Parathyroid adenoma (tissue), 2 donors: ENCODE data around the gene ABHD10.

Experiments
- H2AFZ ChIP-seq: fragments of 300-600 bp; sonication (generic); one replicate; pipeline ENCODE4 v1.7.0; 2017; ENCODE audit warnings: antibody characterized with exemption, mild to moderate bottlenecking
- H3K27ac ChIP-seq: fragments of 300-600 bp; sonication (generic); one replicate; pipeline ENCODE4 v1.7.0; 2017
- H3K27me3 ChIP-seq: fragments of 300-600 bp; sonication (generic); one replicate; pipeline ENCODE4 v1.7.0; 2017; ENCODE audit warnings: low read length; ENCODE audit not compliant: control insufficient read depth, insufficient read depth
- H3K36me3 ChIP-seq: fragments of 300-600 bp; sonication (generic); one replicate; pipeline ENCODE4 v1.7.0; 2017; ENCODE audit warnings: low read length; ENCODE audit not compliant: control insufficient read depth, insufficient read depth
- H3K4me1 ChIP-seq: fragments of 300-600 bp; sonication (generic); one replicate; pipeline ENCODE4 v1.7.0; 2017; ENCODE audit warnings: control low read depth
- H3K4me2 ChIP-seq: fragments of 300-600 bp; sonication (generic); one replicate; pipeline ENCODE4 v1.7.0; 2017; ENCODE audit warnings: low read length
- H3K4me3 ChIP-seq: fragments of 300-600 bp; sonication (generic); one replicate; pipeline ENCODE4 v1.7.0; 2017; ENCODE audit warnings: low read depth, low read length
- H3K79me2 ChIP-seq: fragments of 300-600 bp; sonication (generic); one replicate; pipeline ENCODE4 v1.7.0; 2017; ENCODE audit warnings: control low read depth
- H3K9ac ChIP-seq: fragments of 300-600 bp; sonication (generic); one replicate; pipeline ENCODE4 v1.7.0; 2017; ENCODE audit warnings: mild to moderate bottlenecking
- H3K9me3 ChIP-seq: fragments of 300-600 bp; sonication (generic); one replicate; pipeline ENCODE4 v1.7.0; 2017; ENCODE audit warnings: low read length; ENCODE audit not compliant: control insufficient read depth
- CTCF ChIP-seq: fragments of 300-600 bp; sonication (generic); IDR thresholded peaks from one replicate; pipeline ENCODE4 v1.7.0; 2017; ENCODE audit warnings: antibody characterized with exemption, mild to moderate bottlenecking
- donor health status: primary hyperparathyroidism.

ABHD10 gene

GRCh38 chr3:111978583-111979433 is at the start of gene ABHD10:
Gene ABHD10, plus strand, starts transcription at chr3:111979026. Its CDS starts 36 bp downstream, at chr3:111979062.
- Histone ChIP-seq H3K36me3 (no peaks in the 10 kb centered on the region), H2AFZ (peak within 1 kb of the TSS; percentile 98), H3K9me3 (no peaks in the 10 kb centered on the region), H3K27me3 (no peaks in the 10 kb centered on the region), H3K79me2 (peaks cover 2% of the 10 kb centered on the region), H3K4me3 (peak within 1 kb of the TSS; percentile 88), H3K4me2 (peak within 1 kb of the TSS; percentile 80), H3K27ac (peak within 1 kb of the TSS; percentile 85), H3K9ac (peak within 1 kb of the TSS; percentile 78), H3K4me1 (peaks cover 3% of the 10 kb centered on the region)
- peak; percentile 5 for TF ChIP-seq CTCF

- no peaks in the 10 kb centered on the region for H3K79me2 ChIP-seq
- no peak overlapping the region for H3K27ac ChIP-seq
- H3K4me1 ChIP-seq: no peaks in the 10 kb centered on the region
- no peaks in the 10 kb centered on the region for H3K9me3 ChIP-seq
- no peak overlapping the region for H3K4me2 ChIP-seq
- no peak for TF ChIP-seq CTCF
- no peak overlapping the region for H3K4me3 ChIP-seq
- H2AFZ ChIP-seq: no peak overlapping the region
- H3K27me3 ChIP-seq: no peaks in the 10 kb centered on the region
- H3K9ac ChIP-seq: no peak overlapping the region
- H3K36me3 ChIP-seq: no peaks in the 10 kb centered on the region
These were observed 49.3 kb upstream of the ABHD10 start for GRCh38 chr3:111929484-111929883.

DNA sequence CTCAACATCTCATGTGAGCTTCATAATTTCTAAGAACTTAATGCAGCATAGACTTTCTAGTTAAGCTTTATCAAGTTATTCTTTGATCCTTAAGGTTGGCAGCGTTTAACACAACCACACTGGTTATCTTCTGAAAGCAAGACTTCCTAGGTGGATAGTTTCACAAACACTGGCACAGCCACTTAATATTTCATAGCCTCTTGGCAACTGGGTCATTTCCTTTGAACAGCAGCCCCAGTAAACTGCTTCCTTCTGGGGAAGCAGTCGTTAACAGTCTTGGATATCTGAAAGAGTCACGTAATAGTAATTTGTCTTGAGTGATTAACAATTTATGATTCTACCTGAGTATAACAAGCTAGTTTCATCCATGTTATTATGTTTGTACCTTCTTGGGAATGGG is 45.9 kb upstream of the ABHD10 start:
- no peak overlapping the region for H3K9ac ChIP-seq
- H3K27ac ChIP-seq: no peak overlapping the region
- TF ChIP-seq CTCF: no peak

DNA sequence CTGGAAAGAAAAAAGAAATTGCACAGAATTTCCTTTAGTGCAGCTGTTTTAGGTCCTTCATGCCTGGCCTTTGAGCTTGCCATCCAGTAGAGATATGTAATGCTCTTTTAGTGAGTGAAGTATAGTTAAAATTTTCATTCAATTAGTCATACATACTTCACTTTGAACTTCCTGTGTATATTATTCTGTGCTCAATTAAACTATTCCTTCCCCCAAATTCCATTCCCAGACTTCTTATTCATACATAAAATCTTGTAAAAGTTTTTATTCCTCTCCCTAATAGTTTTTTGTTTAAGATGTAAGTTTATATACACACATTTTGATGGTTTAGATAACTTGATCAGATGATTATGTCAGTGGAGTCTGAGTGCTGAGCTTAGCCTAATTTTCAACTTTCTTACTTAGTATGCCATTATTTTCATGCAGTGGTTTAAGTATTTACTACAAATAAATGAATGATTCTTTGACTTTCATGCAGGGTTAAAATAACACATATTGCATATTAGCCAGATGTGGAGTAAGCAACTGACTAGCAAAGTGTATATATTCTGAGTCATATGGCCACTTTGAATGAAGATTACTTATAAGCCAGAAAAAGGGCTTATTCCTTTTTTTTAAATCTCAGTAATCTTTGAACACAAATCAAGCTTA is 42.5 kb upstream of the ABHD10 start:
- no peaks in the 10 kb centered on the region for H3K9me3 ChIP-seq
- H3K36me3 ChIP-seq: no peaks in the 10 kb centered on the region
- H2AFZ ChIP-seq: no peak overlapping the region
- no peak overlapping the region for H3K4me2 ChIP-seq
- H3K27me3 ChIP-seq: no peaks in the 10 kb centered on the region
- no peak overlapping the region for H3K9ac ChIP-seq
- no peak overlapping the region for H3K27ac ChIP-seq
- no peaks in the 10 kb centered on the region for H3K79me2 ChIP-seq
- TF ChIP-seq CTCF: no peak
- no peak overlapping the region for H3K4me3 ChIP-seq
- no peaks in the 10 kb centered on the region for H3K4me1 ChIP-seq

More for the DNA sequence above, 45.9 kb upstream of the ABHD10 start:
- Histone ChIP-seq H2AFZ (no peak overlapping the region), H3K36me3 (no peaks in the 10 kb centered on the region), H3K4me1 (no peaks in the 10 kb centered on the region), H3K27me3 (no peaks in the 10 kb centered on the region), H3K4me2 (no peak overlapping the region), H3K4me3 (no peak overlapping the region), H3K9me3 (no peaks in the 10 kb centered on the region), H3K79me2 (no peaks in the 10 kb centered on the region)
